ENCODE data around the gene UBE2S.
A peak's percentile ranks its signal among the peaks of the same experiment; 100 is the strongest.
"Not testable (repeated sequence)": the region's sequence is repeated elsewhere in the genome, so short reads cannot be mapped to it uniquely, and the experiment has no call there.

Gene UBE2S

DNA sequence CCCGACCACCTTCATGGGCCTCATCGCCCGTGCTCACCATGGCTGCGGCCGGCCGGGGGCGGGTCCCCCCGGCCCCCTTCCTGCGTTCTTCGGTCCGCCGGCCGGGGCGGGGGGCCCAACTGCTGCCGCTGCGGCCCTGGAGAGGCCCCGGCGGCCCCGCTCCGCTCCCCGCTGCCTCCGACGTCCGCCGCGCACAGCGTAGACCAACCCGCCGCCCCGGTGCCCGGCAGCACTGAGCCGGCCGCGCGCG is at the start of gene UBE2S:
Gene UBE2S, minus strand, starts transcription at position 239 of the 250 bp plus-strand sequence. Its CDS starts 199 bp downstream, at position 40.
- DNase-seq (ENCODE audit: low read depth in 4 of 4, low spot score in 1 of 4) = not testable (repeated sequence)

DNA sequence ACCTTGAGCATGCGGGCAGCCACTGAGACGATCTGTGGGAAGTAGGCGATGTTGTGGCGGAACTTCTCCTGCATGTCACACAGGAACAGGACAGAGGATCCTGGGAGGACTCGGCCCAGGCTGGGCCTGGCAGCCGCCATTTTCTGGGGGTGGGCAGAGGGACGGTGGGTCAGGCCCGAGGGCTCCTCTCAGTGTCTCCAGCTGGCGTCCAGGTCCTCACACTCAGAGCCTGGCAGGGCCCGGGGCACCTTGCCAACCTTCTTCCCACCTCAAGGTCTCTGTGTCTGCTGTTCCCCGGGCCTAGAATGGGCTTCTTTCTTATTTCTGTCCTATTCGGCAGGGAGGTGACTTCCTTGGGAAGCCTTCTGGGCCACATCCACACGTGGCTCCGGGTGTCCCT is 48.8 kb upstream of the UBE2S start:
- DNase-seq (ENCODE audit: low read depth in 4 of 4, low spot score in 1 of 4) = no peak

DNA sequence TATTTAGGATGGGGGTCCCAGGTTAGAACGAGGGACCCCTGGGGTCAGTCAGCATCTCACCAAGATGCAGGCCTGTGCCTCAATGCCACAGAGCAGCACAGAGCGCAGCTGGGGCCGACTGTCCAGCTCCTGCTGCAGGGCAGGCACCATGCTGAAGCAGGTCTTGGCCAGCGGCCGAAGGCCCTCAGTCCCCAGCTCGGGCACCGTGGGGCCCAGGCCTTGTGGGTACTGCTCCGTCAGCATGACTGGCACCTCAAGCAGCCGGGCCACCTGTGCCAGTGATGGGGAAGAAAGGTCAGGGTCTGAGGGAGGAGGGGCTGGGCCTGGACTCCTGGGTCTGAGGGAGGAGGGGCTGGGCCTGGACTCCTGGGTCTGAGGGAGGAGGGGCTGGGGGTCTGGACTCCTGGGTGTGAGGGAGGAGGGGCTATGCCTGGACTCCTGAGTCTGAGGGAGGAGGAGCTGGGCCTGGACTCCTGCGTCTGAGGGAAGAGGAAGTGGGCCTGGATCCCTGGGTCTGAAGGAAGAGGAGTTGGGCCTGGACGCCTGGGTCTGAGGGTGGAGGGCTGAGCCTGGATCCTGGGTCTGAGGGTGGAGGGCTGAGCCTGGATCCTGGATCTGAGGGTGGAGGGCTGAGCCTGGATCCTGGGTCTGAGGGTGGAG is 48.1 kb upstream of the UBE2S start:
- no peak for DNase-seq (ENCODE audit: low read depth in 4 of 4, low spot score in 1 of 4)

DNA sequence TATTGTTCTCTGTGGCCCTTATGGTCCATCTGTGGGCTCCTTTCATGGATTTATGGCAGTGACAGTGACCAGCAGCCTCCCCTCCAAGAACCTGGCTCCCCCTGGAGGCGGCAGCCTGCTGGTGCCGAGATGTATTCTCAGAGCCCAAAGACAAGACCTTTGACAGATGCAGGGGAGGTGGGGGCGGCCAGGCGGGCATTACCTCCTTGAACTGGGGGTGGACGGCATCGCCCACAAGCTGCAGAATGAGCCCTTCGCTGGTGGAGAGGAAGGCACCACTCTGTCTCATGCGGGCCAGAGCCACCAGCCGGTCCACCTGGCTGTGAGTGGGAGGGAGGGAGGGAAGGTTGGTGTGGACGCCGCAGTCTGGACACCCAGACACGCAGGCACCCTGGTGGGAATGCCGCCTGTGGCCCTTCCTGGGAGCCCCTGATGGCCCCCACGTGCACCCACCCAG is 47.2 kb upstream of the UBE2S start:
- peak in 1 of 4 experiments; percentile 35 for DNase-seq (ENCODE audit: low read depth in 4 of 4, low spot score in 1 of 4)

DNA sequence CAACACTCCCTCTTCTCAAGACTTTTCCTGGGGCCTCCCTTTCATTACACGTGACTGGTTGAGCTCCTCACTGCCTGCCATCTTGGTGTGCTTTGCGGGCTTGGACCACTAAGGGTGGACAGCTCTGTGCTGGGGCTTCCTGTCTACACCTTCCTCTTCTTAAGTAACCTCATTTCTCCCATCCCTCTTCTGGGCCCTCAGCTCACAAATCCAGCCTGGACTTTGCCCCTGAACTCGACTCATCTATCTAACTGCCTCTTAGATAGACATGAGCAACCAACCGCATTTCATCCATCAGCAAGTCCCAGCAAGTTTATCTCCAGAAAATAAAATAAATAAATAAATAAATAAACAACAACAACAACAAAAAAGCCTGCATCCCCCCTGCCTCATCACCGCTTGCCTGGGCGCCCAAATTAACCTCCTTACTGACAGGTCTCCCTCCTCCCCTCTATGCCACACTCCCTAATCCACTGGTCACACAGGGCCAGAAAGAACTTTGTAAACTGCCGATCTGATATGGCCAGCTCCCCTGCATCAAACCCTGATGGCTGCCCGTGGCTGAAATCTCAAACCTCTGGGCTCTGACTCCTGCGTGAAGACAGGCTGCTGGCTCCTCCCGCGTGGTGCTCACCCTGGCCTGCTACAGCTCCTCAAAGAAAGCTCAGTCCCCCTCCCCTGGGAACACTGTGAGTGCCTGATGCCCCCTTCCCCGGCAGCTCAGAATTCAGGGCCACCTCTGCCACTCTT is 46.1 kb upstream of the UBE2S start:
- no peak for DNase-seq (ENCODE audit: low read depth in 4 of 4, low spot score in 1 of 4)

DNA sequence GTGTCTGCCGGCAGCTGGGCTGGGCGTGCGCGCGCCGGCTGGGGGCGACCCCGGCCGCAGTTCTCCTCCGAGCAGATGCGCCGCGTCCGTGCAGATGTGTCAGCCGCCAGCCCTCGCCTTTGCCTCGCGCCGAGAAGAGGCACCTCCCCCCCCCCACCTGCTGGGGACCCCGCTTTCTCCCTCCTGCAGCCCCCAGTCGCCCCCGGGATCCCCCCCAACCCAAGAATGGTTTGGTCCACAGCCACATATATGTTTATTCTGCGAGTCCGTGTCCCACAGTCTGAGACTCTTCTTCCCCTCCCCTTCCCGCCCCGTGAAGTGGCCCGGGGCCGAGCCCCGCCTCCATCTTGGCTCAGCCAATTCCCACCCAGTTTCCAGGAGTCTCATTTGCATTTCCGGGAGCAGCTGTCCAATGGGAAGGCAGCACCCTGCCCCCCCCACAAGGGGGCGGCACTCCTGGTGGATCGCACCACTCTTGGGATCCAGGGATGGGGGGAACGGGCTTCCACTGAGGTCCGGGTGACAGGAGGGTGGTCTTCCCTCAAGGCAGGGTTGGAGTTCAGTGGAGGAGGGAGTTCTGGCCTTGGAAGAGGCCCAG is 45.3 kb upstream of the UBE2S start:
- peak in 1 of 4 experiments; percentile 30 for DNase-seq (ENCODE audit: low read depth in 4 of 4, low spot score in 1 of 4)

DNA sequence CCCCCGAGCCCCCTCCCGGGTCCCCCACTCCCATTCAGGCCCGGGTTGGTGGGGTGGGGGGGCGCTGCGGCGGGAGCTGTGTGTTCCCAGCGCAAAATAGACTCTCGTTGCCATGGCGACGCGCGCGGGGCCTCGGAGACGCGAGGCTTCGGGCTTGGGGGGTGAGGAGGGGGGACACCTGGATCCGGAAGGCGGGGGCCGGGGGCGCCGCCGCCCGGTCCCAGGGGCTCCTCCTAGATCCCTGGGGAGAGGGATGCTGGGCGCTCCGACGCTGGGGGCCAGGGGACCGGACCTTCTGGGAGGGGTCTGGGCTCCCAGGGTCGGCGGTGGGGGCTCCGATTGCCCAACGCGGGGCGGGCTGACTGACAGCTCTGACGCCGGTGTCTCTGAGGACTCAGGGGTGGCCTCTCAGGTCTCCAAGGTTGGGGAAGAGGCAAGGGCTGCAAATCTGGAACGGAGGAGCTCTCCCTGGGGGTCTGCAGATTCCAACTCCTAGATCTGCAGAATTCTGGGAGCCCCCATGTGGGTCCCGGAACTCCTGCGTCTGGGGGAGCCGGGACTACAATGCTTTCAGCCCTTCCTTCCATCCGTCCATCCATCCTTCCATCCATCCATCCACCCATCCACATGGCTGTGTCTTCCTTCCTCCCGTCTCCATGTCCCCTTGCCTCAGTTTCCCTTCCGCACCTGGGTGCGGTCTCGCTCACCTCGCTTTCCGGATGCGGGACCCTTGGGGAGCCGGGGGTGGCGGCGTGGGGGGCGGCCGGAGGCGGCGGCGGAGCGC is 44.6 kb upstream of the UBE2S start:
- no peak for DNase-seq (ENCODE audit: low read depth in 4 of 4, low spot score in 1 of 4)

DNA sequence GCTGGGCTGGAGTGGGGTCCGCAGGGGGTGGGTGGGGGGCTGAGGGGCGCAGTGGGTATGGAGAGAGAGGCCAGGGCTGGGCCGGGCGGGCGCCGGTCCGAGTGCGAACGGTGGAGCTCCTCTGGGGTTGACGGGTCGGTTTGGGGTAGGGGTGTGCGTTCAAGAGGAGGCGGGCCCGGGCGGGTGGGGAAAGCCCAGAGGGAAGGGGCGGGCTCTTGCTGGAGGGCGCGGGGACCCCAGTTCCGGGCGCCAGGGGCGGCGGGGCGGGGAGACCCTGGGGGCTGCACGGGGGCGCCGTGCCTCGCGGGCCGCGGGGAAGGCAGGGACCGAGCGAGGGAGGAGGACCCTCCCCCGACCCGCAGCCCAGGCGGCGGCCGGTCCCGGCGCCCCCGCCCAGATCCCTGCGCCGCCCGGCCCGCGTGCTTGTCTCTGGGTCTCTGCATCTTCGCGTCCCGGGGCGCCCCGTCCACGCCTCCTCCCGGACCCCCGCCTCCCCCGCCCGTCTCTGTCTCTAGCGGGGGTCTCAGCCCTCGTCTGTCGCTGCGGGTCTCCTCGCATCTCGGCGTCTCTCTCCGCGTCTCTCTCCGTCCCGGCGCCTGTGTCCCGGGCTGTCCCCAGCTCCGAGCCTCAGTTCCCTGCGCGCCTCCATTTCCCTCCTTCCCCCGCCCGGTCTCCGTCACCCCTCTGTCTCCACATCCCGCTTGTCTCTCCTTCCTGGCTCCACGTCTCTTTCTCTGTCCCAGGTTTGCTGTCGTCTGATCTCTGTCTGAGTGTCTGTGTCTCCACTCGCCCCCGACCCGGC is 43.8 kb upstream of the UBE2S start:
- no peak for DNase-seq (ENCODE audit: low read depth in 4 of 4, low spot score in 1 of 4)

DNA sequence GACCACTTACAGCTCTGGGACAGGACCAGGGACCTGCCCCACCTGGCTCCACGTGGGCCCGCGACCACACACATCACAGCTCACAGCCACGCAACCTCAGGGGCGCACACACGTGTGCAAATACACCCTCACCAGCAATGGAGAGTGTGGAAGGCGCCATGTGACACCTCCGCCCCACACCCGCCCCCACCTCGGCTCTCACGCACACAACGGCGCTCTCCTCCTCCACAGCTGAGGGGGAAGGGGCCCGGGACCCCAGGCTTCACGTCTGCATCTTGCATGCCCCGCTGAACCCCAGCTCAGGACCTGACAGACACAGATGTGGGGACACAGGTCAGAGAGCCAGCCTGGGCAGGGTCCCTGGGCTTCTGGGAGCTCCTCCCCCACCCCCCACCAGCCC is 41.9 kb upstream of the UBE2S start:
- no peak for DNase-seq (ENCODE audit: low read depth in 4 of 4, low spot score in 1 of 4)

DNA sequence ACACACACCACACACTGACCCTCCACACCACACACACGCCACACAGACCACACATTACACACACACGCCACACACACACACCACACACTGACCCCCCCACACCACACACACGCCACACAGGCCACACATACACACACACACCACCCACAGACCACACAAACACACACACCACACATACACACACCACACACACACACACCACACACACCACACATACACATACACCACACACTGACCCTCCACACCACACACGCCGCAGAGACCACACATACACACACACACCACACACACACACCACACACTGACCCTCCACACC is 40.5 kb upstream of the UBE2S start:
- not testable (repeated sequence) for DNase-seq (ENCODE audit: low read depth in 4 of 4, low spot score in 1 of 4)

DNA sequence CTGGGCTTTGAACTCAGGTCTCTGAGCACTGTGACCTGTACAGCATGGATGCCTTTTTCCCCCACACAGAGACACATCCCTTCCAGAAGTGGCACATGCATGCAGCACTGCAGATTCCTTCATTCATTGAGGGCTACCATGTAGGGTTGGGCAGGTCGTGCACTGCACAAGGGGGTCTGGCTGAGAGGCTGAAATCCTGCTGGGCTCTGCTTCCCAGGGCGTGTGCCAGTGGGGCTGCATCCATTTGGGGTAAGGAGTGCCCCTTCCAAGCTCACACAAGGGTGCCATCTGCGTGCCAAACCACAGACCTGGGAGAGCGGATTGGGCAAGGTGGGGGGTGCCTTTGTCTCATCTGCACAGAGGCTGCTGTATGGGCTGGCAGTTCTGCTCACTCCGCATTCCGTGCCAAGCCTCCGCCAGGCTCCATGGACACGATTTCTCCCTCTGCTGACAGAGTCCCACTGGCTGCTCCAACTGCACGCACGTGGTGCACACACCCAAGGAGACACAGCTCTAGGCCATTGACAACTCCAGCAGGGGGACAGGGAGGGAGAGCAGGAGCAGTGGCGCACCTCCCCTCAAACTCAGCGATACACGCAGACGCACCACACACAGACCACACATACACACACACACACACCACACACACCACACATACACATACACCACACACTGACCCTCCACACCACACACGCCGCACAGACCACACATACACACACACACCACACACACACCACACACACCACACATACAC is 40.0 kb upstream of the UBE2S start:
- DNase-seq (ENCODE audit: low read depth in 4 of 4, low spot score in 1 of 4) = no peak

DNA sequence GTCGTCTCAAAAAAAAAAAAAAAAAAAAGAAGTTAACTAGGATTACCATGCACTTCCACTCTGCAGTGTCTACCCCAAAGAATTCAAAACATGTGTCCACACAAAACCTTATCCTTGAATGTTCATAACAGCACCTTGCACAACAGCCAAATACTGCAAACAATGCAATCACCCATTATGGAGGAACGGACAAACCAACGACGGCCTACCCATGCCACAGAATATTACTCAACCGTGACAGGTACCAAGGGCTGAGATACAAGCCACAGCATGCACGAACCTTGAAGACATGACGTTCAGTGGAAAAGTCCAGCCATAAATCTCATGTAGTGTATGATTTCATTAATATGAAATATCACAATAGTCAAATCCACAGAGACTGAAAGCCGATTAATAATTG is 38.5 kb upstream of the UBE2S start:
- no peak for DNase-seq (ENCODE audit: low read depth in 4 of 4, low spot score in 1 of 4)

DNA sequence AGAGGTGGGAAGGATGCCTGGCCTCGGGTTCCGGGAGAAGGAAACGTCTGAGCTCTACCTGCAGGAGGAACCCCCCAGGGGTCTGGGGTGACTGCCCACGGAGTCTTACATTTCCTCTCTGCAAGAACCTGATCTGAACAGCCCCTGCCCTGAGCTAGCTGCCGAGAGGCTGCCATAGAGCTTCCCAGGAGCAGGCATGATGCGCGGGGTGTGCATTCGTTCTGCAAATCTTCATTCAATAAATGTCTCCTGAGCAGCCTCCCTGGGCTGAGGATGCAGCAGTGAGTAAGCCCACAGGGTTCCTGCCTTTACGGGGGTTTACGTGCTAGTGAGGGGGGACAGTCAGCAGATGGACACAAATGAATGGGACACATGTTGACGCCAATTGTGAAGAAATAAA is 37.1 kb upstream of the UBE2S start:
- no peak for DNase-seq (ENCODE audit: low read depth in 4 of 4, low spot score in 1 of 4)

DNA sequence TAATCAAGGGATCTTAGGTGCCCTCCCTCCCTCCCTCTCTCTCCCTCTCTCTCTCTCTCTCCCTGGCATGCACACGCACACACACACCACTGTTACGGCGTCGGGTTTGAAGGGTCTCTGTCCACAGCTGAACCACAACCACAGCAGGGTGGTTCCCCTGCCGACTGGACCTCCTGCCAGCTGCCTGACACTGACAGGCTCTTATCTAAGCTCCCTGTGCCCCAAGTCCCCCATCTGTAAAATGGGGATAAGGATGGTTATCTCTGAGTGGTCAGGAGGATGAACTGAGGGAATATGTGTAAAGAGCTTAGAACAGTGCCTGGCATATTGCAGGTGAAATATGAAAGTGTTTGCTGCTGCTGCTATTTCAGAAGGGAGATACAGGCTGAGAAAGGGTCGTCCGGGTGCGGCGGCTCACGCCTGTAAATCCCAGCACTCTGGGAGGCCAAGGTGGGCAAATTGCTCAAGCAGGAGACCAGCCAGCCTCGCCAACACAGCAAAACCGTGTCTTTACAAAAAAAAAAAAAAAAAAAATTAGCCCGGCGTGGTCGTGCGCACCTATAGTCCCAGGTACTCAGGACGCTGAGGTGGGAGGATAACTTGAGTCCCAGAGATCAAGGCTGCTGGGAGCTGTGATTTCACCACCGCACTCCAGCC is 36.4 kb upstream of the UBE2S start:
- no peak for DNase-seq (ENCODE audit: low read depth in 4 of 4, low spot score in 1 of 4)

DNA sequence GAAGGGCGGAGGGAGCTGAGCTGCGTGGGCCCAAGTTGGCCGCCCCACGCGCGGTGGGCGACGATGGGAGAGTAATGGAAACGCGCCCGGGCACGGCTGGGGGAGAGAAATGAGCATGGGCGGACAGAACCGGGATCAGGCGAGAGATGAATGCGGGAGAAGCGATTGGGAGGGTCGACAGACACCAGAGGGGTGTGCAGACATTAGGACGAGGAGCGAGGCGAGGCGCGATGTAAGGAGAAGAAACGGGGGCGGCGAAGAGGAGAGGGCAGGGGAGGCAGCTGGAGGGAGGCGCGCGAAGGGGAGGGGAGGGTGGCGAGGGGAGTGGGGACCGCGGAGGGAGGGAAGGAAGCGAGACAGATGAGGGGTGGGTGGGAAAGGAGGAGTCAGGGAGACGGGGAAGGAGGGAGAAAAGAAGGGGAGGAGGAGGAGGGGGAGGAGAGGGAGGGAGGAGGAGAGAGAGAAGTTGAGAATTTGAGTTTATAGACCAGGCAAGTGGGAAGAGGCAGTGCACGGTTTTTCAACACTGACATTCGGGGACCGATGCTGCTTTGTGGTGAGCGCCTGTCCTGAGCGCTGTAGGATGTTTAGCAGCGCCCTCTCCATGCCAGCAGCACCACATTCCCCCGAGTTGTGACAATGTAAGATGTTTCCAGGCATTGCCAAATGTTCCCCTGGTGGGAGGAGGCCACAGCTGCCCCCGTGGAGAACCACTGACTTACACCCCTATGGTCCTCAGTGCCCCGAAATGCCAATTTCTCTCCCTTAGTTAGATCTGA is 35.6 kb upstream of the UBE2S start, which contains the start of gene SHISA7:
Gene SHISA7, minus strand, starts transcription at position 256 of the 779 bp plus-strand sequence. CDS start 437 bp downstream, outside the sequence.
- no peak for DNase-seq (ENCODE audit: low read depth in 4 of 4, low spot score in 1 of 4)

DNA sequence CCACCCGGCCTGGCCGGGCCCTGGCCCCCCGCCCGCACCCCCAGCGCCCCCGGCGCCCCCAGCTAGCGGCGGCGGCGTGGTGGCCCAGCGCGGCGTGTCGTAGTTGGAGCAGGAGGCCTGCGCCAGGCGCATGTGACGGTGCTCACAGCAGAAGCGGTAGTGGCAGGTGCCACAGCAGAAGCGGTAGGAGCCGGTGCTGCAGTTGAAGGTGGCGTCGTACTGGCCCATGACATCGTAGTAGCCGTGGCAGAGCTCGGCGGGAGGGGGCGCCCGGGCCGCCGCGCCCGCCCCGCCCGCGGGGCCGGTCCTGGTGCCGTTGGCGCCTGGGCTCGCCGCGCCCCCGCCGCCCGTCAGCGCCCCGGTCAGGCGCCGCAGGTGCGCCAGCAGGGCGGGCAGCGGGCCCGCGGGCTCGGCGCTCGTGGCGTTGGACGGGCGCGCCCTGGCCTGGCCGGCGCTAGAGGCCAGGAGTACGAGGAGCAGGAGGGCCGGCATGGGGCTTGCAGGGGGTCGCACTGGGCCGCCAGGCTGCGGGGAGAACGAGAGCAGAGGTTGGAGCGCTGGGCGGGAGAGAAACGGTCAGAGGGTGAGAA is 34.9 kb upstream of the UBE2S start:
- DNase-seq (ENCODE audit: low read depth in 4 of 4, low spot score in 1 of 4) = no peak

DNA sequence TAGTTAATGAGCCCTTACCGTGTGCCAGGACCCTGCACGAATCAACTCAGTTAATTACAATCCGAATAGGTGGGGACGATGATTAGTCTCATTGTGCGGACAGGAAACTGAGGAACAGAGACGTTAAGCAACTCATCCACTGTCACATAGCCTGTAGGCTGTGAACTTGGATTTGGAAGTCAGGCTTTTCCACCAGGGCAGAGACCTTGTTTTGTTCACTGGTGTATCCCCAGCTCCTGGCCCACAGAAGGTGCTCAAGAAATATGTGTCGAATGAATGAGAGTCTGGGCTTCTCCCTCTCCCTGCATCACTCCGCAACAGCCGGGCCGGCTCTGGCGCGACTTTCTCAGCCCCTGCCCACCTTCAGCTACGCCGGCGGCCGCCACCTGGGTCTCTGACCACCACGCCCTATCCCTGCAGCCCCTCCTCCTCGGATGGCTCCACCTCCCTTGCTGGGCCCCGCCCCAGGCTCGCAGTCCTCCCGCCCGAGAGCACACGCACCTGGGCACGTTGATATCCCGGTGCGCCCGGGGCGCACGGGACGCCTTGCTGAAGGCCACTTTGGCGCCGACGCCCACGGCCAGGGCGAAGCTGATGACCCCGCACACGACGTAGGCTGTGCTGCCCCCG is 34.2 kb upstream of the UBE2S start:
- DNase-seq (ENCODE audit: low read depth in 4 of 4, low spot score in 1 of 4) = no peak

DNA sequence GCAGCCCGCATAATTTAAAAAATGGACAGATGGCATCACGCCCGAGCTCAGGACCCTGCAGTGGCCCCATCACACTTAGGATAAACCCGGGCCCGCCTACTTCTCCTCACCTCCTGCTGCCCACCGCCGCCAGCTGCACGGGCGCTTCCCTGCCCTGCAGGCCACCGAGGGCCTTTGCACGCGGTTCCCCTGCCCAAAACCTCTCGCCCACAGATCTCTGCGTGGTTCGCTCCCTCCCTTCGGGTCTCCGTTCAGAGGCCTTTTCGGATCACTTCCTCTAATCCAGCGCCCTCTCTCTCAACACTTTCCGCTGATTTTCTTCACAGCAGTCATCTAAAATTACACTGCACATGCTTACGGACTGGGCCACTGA is 33.7 kb upstream of the UBE2S start:
- no peak for DNase-seq (ENCODE audit: low read depth in 4 of 4, low spot score in 1 of 4)
